Measurements from ENCODE around the gene SDC4. TPM values are rescaled to one million over a fixed set of nuclear protein-coding genes. Genes with fewer than 3 reads are reported as not detected.

The SDC4 gene
- total RNA-seq, 1 donor from 2014 or later: 67.2 TPM

DNA sequence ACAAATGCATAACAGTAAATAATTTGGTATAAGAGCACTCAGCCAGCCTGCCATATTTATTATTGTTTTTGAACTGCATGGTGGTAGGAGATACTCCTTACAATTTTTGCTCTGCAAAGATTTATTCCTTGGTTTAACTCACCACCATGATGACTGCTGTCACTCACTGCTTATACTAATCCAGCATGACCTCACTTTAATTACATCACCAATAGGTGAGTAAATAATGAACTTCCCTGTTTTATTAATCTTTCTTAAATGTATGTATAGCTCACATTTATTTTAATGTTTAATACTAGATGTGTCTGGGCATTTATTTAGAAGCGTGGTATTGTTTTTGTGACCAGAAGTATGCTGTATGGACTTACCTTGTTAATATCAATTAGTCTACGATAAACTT lies 42.7 kb upstream of the SDC4 start:
- Mint-ChIP-seq H3K27ac (no peak overlapping the region), H3K36me3 (peaks cover 3% of the 10 kb centered on the region), H3K9me3 (no peaks in the 10 kb centered on the region), H3K27me3 (no peaks in the 10 kb centered on the region), H3K4me3 (no peak overlapping the region), H3K4me1 (ENCODE audit: unreplicated experiment) (no peaks in the 10 kb centered on the region)
- DNase-seq (ENCODE audit: extremely low spot score, unreplicated experiment): no peak
- TF ChIP-seq, protein P1, sequence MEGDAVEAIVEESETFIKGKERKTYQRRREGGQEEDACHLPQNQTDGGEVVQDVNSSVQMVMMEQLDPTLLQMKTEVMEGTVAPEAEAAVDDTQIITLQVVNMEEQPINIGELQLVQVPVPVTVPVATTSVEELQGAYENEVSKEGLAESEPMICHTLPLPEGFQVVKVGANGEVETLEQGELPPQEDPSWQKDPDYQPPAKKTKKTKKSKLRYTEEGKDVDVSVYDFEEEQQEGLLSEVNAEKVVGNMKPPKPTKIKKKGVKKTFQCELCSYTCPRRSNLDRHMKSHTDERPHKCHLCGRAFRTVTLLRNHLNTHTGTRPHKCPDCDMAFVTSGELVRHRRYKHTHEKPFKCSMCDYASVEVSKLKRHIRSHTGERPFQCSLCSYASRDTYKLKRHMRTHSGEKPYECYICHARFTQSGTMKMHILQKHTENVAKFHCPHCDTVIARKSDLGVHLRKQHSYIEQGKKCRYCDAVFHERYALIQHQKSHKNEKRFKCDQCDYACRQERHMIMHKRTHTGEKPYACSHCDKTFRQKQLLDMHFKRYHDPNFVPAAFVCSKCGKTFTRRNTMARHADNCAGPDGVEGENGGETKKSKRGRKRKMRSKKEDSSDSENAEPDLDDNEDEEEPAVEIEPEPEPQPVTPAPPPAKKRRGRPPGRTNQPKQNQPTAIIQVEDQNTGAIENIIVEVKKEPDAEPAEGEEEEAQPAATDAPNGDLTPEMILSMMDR (conservative IDR thresholded peaks at IDR 0.05): no peak

DNA sequence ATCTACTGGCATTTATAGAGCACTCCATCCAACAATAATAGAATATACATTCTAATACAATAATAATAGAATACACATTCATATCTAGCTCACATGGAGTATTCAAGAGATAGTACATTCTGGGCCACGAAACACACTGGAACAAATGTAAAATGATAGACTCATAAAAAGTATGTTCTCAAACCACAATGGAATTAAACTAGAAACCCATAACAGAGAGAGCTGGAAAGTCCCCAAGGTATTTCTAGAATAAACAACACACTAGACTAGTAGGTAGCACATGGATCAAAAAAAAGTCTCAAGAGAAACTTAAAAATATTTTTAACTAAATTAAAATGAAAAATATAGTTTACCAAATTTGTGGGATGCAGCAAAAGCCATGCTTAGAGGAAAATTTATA lies 39.0 kb upstream of the SDC4 start:
- H3K4me3 Mint-ChIP-seq: no peak overlapping the region
- TF ChIP-seq, protein P1 (conservative IDR thresholded peaks at IDR 0.05): no peak
- H3K9me3 Mint-ChIP-seq: no peaks in the 10 kb centered on the region
- H3K27me3 Mint-ChIP-seq: no peaks in the 10 kb centered on the region
- H3K36me3 Mint-ChIP-seq: peaks cover 3% of the 10 kb centered on the region
- no peak overlapping the region for H3K27ac Mint-ChIP-seq
- no peak for DNase-seq (ENCODE audit: extremely low spot score, unreplicated experiment)
- no peaks in the 10 kb centered on the region for H3K4me1 Mint-ChIP-seq (ENCODE audit: unreplicated experiment)

DNA sequence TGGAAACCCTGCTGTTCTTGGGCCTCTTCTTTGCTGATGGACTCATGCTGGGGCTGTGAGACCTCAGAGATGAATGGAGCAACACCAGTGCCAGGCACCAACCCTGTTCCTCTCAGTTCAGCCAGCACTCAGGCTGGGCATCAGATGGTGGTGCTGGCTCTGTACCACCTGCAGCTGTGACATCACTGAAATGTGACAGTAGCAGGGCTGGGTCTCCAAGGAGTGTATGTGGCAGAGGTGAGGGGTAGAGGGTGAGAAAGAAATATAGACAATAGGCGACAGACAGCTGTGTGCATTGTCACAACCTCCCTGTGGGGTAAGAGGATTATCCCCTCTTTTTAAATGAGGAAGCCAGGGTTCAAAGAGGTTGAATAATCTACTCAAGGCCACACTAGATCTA lies 30.0 kb upstream of the SDC4 start, which contains the start of gene TP53TG5:
Gene TP53TG5, minus strand, starts transcription at position 135 of the 400 bp plus-strand sequence. Its CDS starts 89 bp downstream, at position 46.
- H3K36me3 Mint-ChIP-seq: no peaks in the 10 kb centered on the region
- H3K27me3 Mint-ChIP-seq: no peaks in the 10 kb centered on the region
- H3K9me3 Mint-ChIP-seq: no peaks in the 10 kb centered on the region
- no peak within 1 kb of the TSS for H3K27ac Mint-ChIP-seq
- no peaks in the 10 kb centered on the region for H3K4me1 Mint-ChIP-seq (ENCODE audit: unreplicated experiment)
- DNase-seq (ENCODE audit: extremely low spot score, unreplicated experiment): no peak
- H3K4me3 Mint-ChIP-seq: no peak within 1 kb of the TSS
- TF ChIP-seq, protein P1 (conservative IDR thresholded peaks at IDR 0.05): no peak

DNA sequence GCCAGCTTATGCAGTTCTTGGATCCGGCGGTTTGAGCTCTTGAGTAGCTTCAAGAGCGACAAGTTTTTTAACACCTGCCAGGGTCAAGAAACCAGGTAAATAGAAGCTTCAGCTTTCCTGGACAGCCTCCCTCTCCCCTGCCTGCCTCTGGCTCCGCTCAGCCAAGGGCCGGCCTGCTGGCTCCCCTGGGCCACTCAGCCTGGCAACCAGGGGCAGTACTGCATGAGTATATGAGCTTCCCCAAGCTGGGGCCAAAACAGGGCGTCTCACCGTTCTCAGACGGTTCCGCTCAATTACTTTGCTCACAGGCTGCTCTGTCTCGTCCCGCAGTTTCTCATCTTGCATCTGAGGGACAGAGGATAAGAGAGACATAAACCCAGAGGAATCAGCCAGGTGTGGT lies 29.0 kb upstream of the SDC4 start:
- Mint-ChIP-seq H3K36me3 (no peaks in the 10 kb centered on the region), H3K9me3 (no peaks in the 10 kb centered on the region), H3K4me1 (ENCODE audit: unreplicated experiment) (no peaks in the 10 kb centered on the region), H3K4me3 (no peak overlapping the region), H3K27ac (no peak overlapping the region), H3K27me3 (no peaks in the 10 kb centered on the region)
- TF ChIP-seq, protein P1 (conservative IDR thresholded peaks at IDR 0.05): no peak
- DNase-seq (ENCODE audit: extremely low spot score, unreplicated experiment): no peak

DNA sequence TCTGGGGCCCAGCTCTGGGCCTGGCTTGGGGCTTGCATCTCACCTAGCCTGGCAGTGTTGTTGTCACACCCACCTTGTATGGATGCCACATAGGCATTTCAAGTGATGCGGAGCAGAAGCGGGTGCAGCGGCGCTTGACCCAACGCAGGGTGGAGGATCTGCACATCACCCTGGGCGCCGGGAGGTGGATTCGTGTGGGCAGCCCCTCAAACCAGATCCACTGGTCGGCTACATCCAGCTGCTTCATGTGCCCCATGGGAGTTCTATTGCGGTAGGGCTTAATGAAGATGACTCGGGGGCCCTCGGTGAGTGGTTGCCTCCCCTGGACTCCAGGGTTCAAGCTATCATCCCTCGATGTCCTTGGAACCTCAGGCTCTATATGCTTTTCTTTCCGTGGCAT lies 26.7 kb upstream of the SDC4 start:
- Mint-ChIP-seq H3K27me3 (no peaks in the 10 kb centered on the region), H3K27ac (no peak overlapping the region), H3K9me3 (no peaks in the 10 kb centered on the region), H3K4me1 (ENCODE audit: unreplicated experiment) (no peaks in the 10 kb centered on the region), H3K4me3 (no peak overlapping the region), H3K36me3 (peaks cover 4% of the 10 kb centered on the region)
- TF ChIP-seq, protein P1 (conservative IDR thresholded peaks at IDR 0.05): no peak
- DNase-seq (ENCODE audit: extremely low spot score, unreplicated experiment): no peak

DNA sequence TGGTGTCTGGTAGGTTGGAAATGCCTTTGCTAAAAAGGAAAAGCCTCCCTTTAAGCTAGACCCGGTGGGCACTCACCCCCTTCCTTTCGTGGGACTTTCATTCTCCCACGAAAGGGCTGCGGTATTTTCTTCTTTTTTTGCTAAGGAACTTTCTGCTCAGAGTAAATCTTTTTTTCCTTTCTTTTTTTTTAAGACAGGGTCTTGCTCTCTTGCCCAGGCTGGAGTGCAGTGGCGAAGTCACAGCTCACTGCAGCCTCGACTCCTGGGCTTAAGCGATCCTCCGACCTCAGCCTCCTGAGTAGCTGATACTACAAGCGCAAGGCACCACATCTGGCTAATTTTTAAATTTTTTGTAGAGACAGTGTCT lies 25.9 kb upstream of the SDC4 start:
- no peak for DNase-seq (ENCODE audit: extremely low spot score, unreplicated experiment)
- Mint-ChIP-seq H3K4me1 (ENCODE audit: unreplicated experiment) (no peaks in the 10 kb centered on the region), H3K36me3 (peaks cover 4% of the 10 kb centered on the region), H3K4me3 (peak overlapping the region; percentile 87), H3K27ac (peak overlapping the region; percentile 11), H3K27me3 (no peaks in the 10 kb centered on the region), H3K9me3 (no peaks in the 10 kb centered on the region)
- TF ChIP-seq, protein P1 (conservative IDR thresholded peaks at IDR 0.05): peak; percentile 12
